Stimulated activated CD8-positive, alpha-beta memory T cell treated with anti-CD3 and anti-CD28 coated beads, Interleukin-4, amount 100 ng/mL, for 1 hour (primary cell): ENCODE measurements around the gene GRM7.

Source experiments
- DNase-seq, 2 donors: peaks; one replicate each; pipeline ENCODE4 v3.0.0-alpha.2; 2020; ENCODE audit warnings: low read depth in 2 of 2, low spot score in 1 of 2

Gene GRM7

DNA sequence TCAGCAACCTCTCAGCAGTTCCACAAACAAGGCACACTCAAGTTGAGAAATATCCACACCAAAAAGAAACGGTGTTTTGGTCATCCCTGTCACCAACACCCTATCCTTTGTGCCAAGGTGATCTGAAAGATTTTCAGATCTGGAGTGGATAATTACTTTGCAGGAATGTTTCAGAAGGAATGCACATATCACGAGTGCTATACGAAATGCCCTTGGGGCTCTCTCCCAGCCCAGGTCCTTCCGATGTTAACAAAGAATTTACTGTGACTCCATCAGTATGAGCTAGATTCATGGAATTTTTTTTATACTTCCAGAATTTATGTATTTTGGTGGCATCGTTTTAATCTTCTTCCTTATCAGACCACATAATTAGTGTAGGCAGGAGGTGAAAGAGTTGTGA, 105.0 kb downstream of the GRM7 start:
- no peak for DNase-seq

DNA sequence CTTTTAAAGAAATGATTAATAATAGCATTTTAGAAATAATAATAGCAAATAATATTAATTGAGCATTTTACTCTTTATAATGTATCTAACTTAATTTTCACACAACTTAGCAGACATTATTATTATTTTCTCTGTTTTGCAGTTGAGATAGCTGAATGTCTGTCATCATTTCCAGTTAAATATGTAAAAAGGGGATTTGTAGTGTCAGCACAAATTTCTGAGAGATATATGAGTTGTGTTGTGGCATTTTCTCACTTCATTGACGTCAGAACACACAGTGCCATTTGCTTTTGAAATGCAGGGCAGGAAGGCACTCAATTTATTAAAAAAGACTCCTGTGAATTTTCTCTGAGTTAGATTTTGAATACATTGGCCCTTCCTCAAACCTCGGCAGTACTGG, 111.0 kb downstream of the GRM7 start:
- no peak for DNase-seq

DNA sequence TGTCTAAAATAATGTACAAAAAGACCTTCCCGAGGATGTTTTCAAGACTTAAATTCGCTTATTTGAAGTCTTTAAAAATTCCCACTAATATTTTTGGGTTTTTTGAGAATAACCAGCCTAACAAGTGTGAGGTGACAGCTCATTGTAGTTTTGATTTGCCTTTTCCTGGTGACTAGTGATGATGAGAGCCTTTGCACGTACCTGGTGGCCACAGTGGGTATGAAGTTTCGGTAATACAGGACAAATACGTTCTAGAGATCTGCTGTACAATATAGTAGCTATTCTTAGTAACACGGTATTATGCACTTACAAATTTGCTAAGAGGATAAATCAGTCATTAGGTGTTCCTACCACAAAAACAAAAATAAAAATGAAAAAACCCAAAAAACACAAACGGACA, 124.9 kb downstream of the GRM7 start:
- no peak for DNase-seq

DNA sequence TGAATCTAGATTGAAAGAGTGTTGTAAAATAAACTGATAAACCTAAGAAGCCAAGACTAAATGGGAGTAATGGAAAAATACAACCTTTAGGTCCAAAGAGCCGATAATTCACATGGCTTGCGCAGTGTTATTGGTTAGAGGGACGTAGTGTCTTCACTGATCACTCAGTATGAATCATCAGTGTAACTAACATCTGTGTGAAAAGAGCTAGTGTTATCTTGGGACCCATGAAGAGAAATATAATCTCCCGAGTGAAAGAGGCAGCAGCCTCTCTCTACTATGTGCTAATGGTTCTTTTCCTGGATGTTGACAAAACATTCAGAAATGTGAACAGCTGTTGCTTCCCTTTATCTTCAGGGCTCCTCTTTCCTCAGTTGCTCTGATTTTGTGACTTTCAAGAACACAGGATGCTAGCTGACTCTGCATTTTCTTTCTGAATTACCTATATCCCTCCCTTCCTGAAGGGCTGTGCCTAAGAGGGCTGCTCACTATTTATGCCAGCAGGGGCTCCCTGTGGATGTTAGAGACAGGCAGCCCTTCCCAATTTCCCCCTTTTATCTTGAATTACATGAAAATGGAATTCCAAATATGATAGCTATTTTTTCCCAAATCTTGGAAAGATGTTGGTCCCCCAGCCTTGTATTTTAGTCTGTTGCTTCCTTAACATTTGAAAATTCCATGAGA, 128.8 kb downstream of the GRM7 start:
- DNase-seq = no peak

DNA sequence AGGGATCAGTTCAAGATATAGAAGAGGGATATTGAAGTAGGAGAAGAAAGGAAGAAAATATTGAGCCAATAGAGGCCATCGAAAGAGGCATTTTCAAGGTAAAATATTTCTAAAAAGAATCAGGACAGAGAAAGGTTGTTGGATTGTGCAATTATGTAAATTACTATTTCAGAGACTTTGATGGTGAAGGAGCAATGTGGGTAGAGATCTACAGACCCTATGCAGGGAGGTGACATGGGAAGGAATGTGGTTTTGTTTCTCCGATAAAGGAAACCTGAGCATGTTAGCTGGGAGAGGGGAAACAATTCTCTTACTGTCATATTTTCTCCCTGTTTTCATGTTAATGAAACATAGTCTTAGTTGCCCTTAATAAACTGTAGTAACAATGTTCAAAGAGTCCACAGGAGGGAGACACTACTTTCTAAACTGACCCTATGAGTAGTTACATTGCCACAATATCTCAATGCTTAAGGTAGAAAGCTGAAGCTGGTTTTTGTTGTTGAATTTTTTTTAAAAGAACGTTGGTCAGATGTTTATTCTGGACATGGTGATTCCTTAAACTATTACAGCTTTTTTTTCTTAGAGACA, 133.3 kb downstream of the GRM7 start:
- no peak for DNase-seq

DNA sequence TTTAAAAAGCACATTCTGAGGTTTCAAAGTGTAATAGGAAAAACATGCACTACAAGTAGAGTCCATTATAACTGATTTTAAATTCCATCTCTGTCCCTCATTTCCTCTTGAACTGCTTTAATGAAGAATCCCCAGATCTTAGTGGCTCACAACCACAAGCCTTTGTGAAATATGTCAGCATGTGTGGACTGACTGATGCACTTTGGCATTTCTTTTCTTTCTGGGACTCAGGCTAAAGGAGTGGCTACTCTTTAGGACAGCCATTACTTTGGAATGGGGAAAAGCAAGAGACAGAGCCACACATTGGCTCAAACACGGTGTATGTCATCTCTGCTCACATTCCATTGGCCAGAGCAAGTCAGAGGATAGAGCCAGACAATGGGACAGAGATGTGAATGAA, 139.6 kb downstream of the GRM7 start:
- no peak for DNase-seq

DNA sequence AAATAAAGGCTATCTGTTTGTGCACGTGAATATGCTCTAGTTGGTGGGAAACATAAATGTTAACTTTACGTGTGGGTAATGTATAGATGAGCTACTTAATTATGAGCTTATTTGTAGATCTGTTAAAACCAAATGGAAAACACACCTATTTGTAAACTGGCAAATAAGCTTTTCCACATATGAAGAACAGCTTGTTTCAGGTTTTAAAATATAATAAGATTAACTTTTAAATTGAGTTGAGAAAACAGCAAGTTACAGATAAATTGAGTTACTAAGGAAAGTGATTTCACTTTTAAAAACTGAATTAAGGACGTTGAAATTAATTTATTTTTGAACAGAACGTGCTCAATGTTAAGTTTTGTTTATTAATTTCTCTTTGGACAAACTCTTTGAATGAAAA, 140.5 kb downstream of the GRM7 start:
- no peak for DNase-seq

DNA sequence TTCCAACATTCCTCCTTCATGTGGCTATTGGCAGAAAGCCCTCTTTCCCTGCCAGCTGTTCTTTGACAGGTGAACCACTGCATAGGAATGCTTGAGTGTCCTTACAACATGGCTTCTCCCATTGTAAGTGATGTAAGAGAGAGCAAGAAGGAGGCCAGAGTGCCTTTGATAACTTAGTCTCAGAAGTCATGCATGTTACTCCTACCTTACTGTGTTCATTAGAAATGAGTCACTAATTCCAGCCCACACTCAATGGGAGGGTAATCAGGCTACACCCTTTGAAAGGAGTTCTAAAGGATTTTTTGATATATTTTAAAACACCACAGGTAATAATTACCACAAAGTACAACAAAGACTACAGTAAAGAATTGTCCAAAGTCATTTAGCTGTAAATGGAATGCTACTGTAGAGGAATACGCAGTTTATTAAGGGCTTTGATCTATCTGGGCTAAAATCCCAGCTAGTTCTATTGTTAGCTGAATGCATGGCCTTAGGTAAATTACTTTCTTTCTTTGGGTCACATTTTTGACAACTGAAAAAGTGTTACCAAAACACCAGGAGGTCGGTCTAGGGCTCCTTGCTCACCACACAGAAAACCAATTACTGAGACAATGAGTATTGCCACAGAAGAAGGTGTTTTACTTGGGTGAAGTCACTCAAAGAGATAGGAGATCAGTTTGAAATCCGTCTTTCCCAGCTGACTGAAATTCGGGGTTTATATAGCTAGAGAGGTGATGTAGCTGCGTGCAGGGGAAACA, 154.9 kb downstream of the GRM7 start:
- DNase-seq = no peak

DNA sequence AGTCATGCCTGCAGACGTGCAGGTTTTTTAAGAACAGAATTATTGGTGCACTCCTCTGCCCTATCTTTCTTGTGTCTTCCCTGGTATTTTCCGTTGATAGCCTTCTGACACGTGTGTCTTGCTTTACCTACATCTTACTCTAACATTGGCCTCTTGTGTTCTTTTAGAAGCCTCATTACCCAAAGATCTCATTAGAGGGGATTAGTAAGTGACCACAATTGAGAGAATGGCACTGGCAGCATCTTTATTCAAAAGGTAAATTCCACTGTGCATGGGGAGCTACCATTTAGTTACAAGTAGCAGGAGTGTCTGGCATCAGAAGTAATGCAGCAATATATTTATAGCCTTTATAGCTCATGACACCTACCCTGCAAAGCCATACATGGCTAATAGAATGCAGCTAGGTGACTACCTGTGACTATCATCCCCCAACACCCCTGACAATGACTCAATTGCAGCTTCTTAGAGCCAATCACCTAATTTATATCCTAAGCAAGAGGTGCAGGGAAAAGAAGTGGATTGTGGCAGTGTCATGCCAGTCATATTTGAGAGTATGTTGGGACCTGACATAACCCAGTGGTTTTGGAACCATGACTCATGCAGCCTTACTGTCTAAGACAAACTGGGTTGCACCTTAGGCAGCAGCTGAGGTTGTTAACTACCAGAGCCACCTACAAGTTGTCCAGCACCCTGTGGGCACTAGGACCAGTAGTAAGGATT, 164.8 kb downstream of the GRM7 start:
- DNase-seq = no peak

DNA sequence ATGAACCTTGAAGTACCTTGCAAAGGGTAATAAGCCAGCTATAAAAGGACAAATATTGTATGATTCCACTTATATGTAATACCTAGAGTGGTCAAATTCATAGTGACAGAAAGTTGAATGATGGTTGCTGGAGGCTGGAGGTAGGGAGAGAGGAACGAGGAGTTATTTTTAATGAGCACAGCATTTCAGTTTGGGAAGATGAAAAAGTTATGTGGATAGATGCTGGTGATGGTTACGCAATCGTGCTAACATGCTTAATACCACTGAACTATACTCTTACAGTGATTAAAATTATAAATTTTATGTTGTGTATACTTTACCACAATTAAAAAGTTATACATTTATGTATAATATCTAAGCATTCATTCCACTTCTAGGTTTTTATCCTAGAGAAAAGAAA, 168.6 kb downstream of the GRM7 start:
- no peak for DNase-seq

DNA sequence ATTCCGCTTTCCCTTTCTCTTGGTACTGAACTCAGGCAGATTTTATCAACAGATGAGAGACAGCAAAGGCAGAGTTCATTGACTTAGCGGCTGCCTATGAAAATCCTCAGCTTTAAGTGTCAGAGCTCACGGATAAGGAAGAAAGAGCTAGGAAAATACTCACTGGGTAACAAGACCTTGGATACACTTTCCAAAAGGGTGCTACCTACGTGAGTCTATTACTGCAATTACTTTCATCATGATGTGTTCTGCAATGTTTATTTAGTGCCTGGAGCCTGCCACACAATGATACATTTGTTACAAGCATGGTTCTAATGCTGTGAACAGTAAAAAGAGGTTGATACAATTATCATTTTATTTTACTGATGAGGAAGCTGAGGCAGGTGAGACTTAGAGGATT, 177.5 kb downstream of the GRM7 start:
- DNase-seq = no peak

DNA sequence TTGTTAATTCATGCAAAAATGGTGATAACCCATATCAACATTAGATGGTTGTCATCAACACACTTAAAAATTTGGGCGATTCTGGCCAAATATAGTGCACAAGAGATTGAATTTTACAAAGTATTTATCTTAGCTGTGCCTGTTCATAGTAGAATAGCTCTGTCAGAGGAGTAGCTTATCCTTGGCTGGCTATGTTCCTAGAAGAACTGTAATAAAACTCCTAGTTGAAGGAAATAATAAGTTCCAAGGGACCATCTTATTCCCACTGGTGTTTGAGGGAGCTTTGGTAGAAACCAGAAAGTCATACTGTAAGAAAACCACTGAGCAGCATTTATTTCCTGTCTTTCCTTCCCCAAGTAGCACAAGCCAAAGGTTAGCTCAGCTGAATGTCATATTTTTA, 201.8 kb downstream of the GRM7 start:
- DNase-seq = no peak

DNA sequence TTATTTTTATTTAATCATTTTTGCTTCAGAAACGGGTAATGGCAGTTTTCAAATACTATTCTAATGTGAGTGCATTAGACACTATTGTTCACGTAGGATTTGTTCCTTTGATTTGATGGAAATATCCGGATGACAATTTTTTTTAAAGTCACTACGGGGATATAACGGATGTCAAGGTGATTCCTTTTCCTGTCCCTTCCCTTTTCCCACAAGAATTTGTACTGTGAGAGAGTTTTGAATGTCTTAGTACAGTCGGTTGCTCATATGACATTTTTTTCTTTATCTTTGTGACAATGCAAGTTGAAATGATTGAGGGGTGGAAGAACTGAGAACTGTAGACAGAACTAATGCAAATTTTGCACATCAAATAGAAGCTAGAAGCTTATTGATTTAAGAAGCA, 209.5 kb downstream of the GRM7 start:
- no peak for DNase-seq

DNA sequence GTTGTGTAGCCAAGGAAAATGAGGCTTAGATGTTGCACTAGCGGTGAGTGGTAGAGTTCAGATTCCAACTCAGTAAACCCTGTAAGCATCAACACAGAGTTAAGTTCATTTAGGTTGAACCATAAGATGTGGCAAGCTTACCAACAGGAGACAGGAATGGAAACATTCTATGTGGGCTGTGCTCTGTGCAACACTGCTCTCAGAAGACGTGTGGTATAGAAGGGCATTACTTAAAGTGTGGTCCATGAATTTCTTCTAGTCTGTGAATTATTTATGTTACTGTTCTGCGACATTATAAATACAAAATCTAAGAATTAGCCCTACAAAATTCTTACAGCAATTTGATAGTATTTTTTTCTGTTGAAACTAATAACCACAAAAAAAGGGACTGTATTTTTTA, 213.3 kb downstream of the GRM7 start:
- no peak for DNase-seq

DNA sequence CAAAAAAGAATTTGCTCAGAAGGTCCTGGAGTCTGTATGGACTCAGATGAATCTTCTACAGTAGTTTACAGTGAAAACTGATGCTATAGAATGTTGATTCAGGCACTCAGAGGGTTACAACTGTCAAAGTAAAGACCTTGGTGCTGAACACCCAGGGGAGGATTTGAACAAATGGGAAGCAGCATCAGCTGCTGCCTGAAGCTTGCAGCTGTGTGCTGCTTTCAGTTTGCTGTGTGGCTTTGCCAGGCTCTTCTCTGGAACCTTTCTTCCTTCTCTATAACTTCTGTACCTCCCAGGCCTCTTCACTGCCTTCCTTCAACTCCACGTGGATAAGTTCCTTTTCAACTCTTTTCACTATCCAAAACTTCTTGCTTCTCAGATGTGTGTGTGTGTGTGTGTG, 214.2 kb downstream of the GRM7 start:
- DNase-seq = no peak

DNA sequence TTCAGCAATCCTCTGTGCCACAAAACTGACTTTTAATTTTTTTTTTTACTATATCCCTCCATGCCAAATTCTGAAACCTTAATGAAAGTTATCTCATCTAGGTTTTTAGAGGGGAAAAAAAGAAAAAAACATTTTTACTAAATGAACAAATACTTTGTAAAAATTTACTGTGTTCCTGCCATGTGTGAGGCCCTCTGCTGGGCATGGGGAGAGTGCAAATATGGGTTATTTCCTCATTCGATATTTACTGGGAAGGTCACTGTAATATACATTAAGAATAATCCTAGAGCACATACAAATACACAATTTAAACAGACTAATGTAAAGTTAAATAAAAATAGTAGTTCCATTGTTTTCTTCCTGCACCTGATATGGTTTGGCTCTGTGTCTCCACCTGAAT, 215.0 kb downstream of the GRM7 start:
- no peak for DNase-seq

DNA sequence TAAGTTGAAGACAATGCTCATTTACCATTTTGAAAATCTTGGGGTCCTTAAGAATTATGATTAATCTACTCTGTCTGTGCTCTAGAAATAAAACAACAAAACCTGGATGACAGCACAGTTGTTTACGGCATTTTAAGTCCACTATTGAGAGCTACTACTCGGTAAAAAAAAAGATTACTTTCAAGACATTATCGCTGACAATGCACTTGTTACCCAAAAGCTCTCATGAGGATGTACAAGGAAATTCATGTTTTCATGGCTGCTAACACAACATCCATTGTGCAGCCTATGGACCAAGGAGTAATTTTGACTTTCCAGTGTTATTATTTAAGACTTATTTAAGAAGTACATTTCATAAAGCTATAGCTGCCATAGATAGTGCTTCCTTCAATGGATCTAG, 221.3 kb downstream of the GRM7 start:
- DNase-seq = no peak

DNA sequence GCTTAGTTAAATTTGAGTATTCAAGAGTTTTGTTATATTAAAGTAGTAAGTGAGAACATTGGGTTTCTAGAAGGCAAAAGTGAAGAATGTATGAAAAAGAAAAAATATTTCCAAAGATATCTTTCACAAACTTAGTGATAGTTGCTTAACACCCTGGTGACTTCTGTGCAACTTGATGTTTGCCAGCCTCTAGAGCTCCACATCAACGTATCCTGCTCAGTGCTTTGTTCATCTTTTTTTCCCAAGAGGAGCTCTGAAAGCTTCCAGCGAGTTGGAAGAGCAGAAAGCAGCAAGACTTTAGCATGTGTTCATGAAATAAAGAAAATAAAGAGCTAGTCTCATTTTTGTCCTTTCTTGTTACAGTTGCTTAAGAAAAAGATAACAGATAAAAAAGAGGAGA, 225.5 kb downstream of the GRM7 start:
- no peak for DNase-seq

DNA sequence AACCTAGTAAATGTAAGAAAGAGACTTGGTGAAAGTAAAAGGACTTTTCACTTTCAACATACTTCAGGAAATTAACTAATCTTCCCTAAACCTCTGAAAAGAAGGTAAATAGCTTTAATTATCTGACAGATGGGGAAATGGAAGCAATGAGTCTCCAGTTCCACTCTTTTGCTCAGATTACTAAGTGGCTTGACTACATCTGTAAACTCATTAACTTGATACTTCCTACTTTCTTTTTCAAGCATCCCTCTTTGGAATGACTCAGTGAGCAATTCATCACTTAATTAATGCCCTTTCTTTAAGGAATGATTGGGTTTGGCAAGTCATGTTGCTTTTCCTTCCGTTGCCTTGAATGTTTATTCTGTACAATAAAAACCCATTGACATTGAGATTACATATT, 234.2 kb downstream of the GRM7 start:
- no peak for DNase-seq

DNA sequence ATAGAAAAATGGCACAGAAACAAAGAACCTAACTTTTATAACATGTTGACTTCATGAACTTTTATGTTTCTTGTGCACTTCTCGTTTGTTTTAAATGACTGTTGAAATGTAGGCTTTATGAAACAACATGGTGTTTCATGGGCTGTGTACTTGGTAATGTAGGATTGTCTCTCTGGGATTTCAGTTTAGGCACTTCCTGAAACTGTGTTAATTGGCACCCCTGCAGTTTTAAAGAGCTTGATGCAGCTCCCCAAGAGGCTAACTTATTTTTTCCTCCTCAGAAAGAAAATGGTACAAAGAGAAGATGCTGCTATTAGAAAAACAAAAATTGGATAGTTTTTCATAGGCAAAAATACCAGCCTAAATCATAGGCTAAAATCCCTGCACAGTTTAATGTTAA, 239.2 kb downstream of the GRM7 start:
- DNase-seq = no peak

DNA sequence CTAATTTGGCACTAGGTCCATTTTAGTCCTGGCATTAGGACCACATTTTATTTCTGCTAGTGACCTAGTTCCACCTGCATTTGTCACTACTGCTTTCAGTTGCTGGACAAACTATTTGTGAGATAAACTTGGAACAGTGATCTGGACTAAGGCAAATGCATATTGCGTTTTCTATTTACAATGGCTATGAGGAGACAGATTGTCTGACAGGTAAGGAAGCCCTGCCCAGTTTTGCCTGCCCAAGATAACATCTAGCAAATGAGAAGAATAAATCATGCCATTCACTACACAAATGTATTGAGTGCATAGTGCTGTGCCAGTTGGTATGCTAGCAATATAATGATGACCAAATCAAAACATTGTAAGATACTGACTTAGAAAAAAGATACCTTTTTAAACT, 245.7 kb downstream of the GRM7 start:
- no peak for DNase-seq

DNA sequence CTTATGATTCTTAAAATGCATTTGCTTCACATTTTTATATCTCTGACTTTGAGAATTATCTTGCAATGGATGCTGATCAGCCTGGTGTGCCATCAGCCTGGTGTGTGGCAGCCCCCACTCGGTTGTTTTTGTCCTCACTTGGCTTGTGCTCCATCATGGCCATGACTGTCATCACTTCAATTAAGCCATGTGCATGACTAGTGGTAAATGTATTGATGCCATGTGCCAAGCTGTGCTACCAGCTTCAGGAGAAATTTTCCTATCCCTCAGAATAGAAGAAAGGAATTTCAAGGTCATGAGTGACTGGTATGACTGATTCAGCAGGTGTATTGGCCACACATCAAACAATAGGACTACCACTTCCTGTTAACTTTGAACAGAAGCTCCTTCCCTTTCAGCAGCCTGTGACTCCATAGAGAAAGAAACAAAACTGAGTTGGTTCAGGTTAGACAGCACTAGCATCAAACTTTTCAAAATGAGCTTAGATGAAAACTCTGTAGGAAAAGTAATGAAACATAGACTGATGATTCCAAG, 251.7 kb downstream of the GRM7 start:
- no peak for DNase-seq
